Left ventricle myocardium inferior (tissue), 1 donor: Measurements from ENCODE around the gene CSMD2. TPM values are rescaled to one million over a fixed set of nuclear protein-coding genes. Genes with fewer than 3 reads are reported as not detected.
A peak's percentile ranks its signal among the peaks of the same experiment; 100 is the strongest.

Source experiments
- DNase-seq: peaks from one replicate; pipeline ENCODE4 v3.0.0-alpha.2; 2020
- H3K27ac ChIP-seq: fragments of 200-600 bp; replicated peaks from 2 replicates; pipeline ENCODE4 v1.8.0; 2021
- H3K27me3 ChIP-seq: fragments of 200-600 bp; 2 replicates; pipeline ENCODE4 v1.8.0; 2021; ENCODE audit warnings: low read depth
- H3K36me3 ChIP-seq: fragments of 200-600 bp; 2 replicates; pipeline ENCODE4 v1.8.0; 2021
- H3K4me1 ChIP-seq: fragments of 200-600 bp; 2 replicates; pipeline ENCODE4 v1.8.0; 2021
- H3K4me3 ChIP-seq: fragments of 200-600 bp; 2 replicates; pipeline ENCODE4 v1.8.0; 2021; ENCODE audit warnings: mild to moderate bottlenecking, moderate library complexity
- H3K9me3 ChIP-seq: fragments of 200-600 bp; replicated peaks from 2 replicates; pipeline ENCODE4 v1.8.0; 2021
- intact Hi-C: fragments of 100-400 bp; cut with micrococcal nuclease; formaldehyde crosslinking; loops from one replicate; pipeline ENCODE4 v1.11.0; 2022
- total RNA-seq: library from RNA; stranded (reverse); fragmentation: NEBNext Ultra II Directional; extraction: Animal tissue kit (Norgen Biotek cat#: 25700); gene quantifications from one replicate; pipeline ENCODE4 v1.2.1, GENCODE V29; 2021
- TF ChIP-seq, protein P1 (sequence below): fragments of 200-600 bp; IDR thresholded peaks from 2 replicates; pipeline ENCODE4 v1.8.0; 2021; ENCODE audit warnings: antibody characterized with exemption, mild to moderate bottlenecking, borderline replicate concordance
- donor health status: DM: no; HTN: yes; CAD: no; lungs with severe emphysema.

Gene CSMD2
- total RNA-seq, 1 donor from 2014 or later, result 0.14 TPM

GRCh38 chr1:34165422-34165921 lies 442 bp upstream of the CSMD2 start:
- intact Hi-C loops, result no loop called here
- peak overlapping the region; percentile 60 for H3K4me3 ChIP-seq
- H3K36me3 ChIP-seq, result no peaks in the 10 kb centered on the region
- no peak for DNase-seq
- TF ChIP-seq, protein P1, sequence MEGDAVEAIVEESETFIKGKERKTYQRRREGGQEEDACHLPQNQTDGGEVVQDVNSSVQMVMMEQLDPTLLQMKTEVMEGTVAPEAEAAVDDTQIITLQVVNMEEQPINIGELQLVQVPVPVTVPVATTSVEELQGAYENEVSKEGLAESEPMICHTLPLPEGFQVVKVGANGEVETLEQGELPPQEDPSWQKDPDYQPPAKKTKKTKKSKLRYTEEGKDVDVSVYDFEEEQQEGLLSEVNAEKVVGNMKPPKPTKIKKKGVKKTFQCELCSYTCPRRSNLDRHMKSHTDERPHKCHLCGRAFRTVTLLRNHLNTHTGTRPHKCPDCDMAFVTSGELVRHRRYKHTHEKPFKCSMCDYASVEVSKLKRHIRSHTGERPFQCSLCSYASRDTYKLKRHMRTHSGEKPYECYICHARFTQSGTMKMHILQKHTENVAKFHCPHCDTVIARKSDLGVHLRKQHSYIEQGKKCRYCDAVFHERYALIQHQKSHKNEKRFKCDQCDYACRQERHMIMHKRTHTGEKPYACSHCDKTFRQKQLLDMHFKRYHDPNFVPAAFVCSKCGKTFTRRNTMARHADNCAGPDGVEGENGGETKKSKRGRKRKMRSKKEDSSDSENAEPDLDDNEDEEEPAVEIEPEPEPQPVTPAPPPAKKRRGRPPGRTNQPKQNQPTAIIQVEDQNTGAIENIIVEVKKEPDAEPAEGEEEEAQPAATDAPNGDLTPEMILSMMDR, result no peak
- H3K9me3 ChIP-seq, result no peaks in the 10 kb centered on the region
- peaks cover 100% of the 10 kb centered on the region for H3K27me3 ChIP-seq
- no peak overlapping the region for H3K27ac ChIP-seq
- H3K4me1 ChIP-seq, result peaks cover 42% of the 10 kb centered on the region

GRCh38 chr1:34163792-34164731 lies 968 bp downstream of the CSMD2 start:
- Histone ChIP-seq H3K27me3 (peaks cover 100% of the 10 kb centered on the region), H3K36me3 (no peaks in the 10 kb centered on the region), H3K4me3 (peak overlapping the region; percentile 60), H3K4me1 (peaks cover 42% of the 10 kb centered on the region), H3K9me3 (no peaks in the 10 kb centered on the region), H3K27ac (no peak overlapping the region)
- DNase-seq, result no peak
- intact Hi-C loops, result no loop called here
- TF ChIP-seq, protein P1, result no peak

DNA sequence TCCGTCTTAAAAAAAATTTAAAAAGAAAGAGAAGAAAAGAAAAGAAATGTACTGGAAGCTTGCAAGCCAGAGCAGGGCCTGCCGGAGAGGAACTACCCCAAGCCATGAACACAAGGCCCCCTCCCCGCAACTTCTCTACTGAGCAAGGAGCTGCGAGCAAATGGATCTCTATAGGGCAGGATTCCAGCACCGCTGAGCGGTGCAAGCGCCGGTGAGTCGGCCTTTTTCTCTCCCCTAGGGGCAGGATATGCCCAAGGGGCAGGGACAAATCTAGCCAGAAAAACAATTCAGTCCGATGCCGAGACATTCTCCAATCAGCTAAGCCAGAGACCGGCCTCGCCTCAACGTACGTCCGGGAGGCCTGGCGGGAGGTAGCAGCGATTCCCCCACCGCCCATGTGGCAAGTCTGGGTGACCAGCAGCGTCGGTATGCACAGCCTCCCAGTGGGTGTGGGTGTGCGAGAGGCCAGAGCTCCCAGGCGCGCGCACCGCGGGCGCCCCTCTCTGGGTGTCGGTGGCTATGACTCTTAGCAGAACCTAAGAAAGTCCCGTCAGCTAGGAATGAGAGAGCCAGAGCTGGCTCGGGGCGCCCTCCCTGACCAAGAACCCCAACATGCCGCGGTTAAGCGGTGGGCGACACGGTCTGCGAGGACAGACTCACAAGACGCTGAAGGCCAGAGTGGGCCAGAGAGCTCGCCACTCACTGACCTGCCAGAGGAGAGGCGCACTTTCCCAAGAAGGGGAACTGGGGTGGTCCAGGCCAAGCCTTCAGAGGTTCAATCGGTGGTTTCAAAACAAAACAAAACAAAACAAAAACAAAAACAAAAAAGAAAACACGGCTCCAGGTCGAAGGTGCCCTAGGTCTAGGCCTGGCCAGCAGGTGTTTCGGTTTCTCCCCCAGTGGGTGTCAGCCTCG lies 1.9 kb downstream of the CSMD2 start:
- no peak overlapping the region for H3K27ac ChIP-seq
- DNase-seq, result peak; percentile 59
- no peaks in the 10 kb centered on the region for H3K9me3 ChIP-seq
- intact Hi-C loops, result no loop called here
- peaks cover 100% of the 10 kb centered on the region for H3K27me3 ChIP-seq
- H3K36me3 ChIP-seq, result no peaks in the 10 kb centered on the region
- peak overlapping the region; percentile 60 for H3K4me3 ChIP-seq
- TF ChIP-seq, protein P1, result peak; percentile 60
- peaks cover 42% of the 10 kb centered on the region for H3K4me1 ChIP-seq

DNA sequence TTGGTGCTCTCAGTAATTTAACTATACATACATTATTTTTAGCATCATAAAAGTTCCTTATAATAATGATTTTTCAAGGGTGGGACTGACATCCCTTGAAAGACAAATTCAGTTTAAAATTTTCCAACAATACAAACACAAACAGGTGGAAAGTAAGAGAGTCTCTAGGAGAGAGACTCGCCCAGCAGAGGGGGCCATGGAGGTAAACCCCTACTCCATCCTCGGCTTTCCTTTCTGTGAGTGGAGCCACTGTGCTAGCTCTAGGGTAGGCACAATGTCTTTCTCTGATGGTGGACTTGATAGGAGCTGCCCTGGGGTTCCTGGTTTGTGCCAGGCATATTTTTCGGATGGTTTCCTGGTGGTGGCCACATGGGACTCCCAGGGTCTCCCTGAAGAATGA lies 8.3 kb downstream of the CSMD2 start:
- no peaks in the 10 kb centered on the region for H3K36me3 ChIP-seq
- peaks cover 83% of the 10 kb centered on the region for H3K27me3 ChIP-seq
- H3K27ac ChIP-seq, result no peak overlapping the region
- DNase-seq, result no peak
- TF ChIP-seq, protein P1, result no peak
- no peak overlapping the region for H3K4me3 ChIP-seq
- no peaks in the 10 kb centered on the region for H3K9me3 ChIP-seq
- H3K4me1 ChIP-seq, result no peaks in the 10 kb centered on the region
- intact Hi-C loops, result no loop called here

GRCh38 chr1:34155860-34156259 lies 9.2 kb downstream of the CSMD2 start:
- TF ChIP-seq, protein P1, result no peak
- no peaks in the 10 kb centered on the region for H3K36me3 ChIP-seq
- DNase-seq, result no peak

More at GRCh38 chr1:34155860-34156259, 9.2 kb downstream of the CSMD2 start:
- Histone ChIP-seq H3K27ac (no peak overlapping the region), H3K9me3 (no peaks in the 10 kb centered on the region), H3K4me3 (no peak overlapping the region), H3K27me3 (peaks cover 81% of the 10 kb centered on the region), H3K4me1 (no peaks in the 10 kb centered on the region)
- intact Hi-C loops, result no loop called here
